HG03575 (cell line): ENCODE data around the gene EDAR.

Experiments
- ATAC-seq: cut with Tn5 transposase; IDR thresholded peaks from one replicate; pipeline ENCODE4 v1.9.1; 2021; ENCODE audit not compliant: unreplicated experiment, insufficient number of reproducible peaks, low FRiP score; ENCODE audit errors: extremely low read depth

Gene EDAR

DNA sequence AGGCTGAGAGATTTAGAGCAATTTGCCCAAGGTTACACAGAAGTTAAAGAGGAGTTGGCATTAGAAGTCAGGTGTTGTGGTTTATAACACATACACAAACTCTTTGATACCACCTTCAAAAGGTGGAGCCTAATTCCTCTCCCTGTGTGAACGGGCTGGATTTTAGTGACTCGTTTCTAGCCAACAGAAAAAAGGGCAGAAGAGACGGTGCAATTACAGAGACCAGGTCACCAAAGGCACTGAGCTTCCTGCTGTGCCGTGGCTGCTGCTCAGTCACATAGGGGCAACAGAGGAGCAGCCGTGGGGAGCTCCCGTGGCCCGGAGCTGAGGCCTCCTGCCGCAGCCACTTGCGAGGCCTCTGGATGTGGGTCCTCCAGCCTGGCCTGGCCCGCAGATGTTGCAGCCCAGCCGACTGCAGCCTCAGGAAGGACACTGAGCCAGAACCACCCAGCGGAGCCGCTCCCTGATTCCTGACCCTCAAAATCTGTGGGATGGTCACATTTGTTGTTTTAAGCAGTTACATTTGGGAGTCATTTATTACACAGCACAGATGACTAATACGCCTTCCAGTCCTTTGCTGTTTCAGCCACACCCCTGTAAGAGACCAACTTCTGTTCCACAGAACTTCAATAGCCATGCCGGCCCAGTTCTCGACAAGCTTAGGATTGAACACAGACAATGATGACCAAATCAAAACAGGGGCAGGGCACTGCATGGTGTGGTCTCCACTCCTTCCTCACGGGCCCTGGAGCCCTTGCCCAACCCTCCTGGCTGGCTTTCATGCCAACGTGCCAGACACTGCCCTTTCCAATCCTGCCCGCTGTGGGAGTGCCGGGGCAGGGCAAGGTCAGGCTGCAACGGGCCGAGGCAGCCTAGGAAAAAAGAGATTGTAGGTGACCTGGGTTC is 17.1 kb downstream of the EDAR start:
- no peak for ATAC-seq

DNA sequence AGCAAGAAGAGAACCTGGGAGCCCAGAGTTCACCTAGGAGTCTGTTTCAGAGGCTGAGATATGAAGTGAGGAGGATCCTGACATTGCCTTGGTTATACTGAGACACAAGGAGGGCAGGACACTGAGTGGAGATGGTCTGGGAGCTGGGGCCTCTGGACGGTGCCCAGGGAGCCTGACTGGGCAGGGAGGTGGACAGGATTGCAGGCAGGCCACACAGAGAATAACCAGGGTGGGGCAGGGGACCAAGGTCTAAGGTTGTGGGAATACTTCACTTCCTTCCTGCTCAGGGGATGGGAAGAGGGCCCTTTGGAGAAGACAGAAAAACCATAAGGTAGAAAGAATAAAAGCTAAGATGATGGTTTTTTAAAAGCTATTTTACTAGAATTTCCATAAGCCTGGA is 18.7 kb downstream of the EDAR start:
- no peak for ATAC-seq

- ATAC-seq, result no peak
Measured at GRCh38 chr2:108969856-108970255, 19.2 kb downstream of the EDAR start.

- no peak for ATAC-seq
Measured at GRCh38 chr2:108968619-108969018, 20.4 kb downstream of the EDAR start.

- ATAC-seq, result no peak
Measured at GRCh38 chr2:108967757-108968156, 21.3 kb downstream of the EDAR start.

GRCh38 chr2:108965540-108966289 is 23.3 kb downstream of the EDAR start:
- no peak for ATAC-seq

DNA sequence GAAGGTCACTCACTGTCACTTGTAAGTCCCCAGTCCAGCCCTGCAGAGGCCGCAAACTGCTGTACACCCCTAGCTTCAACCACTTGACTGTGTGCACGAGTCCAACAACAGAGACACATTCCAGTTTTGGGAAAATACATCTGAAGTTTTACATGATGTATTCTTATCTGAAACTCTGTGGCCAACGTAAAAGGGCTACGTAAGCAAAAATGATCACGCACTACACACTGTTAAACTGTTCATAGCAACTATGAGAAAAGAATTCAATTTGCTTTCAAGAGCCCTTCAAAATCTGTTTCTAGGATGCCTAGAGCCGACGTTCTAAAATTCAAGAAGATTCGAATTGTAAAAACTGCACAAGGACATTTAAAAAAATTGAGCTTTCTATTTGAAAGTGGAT is 26.0 kb downstream of the EDAR start:
- no peak for ATAC-seq

GRCh38 chr2:108961796-108962195 is 27.2 kb downstream of the EDAR start:
- no peak for ATAC-seq

DNA sequence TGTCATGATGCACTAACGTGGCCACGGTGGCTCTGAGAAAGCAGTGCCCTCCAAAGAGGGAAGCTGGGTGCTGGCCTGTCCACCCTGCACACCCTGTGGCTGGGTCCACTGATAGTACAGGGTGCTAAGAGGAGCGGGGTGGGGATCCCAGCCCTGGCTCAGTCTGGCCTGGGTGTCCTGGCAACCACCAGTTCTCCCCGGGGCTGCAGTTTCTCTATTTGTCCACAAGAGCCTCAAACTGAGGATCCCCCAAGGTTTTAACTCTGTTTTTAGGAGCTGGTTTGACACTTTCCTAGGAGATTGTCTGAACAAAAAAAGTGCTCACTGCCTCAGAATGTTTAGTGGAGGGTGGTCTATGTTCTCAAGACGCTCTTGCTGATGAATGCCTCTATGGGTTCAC is 29.0 kb downstream of the EDAR start:
- ATAC-seq, result no peak

DNA sequence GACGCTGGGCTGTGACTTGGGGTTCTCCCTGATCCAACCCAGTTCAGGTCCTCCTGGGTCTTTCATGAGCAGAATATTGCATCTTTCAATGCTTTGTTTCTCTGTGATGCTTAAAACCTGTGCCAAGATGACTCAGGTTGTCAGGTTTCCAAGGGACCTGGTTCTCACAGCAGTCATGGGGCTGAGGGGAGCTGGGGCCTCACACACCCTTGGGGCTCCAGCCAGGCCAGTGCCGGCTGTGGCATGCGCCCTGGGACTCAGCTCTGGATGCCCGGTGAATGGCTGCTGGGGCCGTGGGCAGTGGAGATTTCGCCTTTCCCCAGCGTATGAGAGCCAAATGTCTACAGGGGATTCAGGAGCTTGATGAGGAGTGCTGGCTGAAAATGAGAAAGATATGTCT is 29.6 kb downstream of the EDAR start:
- no peak for ATAC-seq

- ATAC-seq, result no peak
Measured at GRCh38 chr2:108958632-108959341, 30.2 kb downstream of the EDAR start.

DNA sequence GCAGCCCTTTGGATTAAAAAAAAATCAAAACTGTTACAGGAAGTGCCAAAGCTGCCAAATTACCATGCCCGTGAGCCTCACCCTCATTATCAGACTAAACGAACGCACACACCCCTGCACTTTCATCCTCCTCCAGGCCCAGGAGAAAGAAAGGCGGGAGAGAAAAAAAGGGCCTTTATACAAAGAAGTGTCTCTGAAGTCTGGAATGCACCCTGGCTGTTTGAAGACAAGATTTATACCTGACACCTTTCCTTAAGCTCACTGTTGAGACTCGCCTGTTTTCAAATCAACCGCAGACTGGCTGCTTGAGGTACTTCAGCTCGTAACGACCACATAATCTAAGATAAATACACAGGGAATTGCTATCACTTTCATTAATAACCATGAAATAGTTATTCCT is 31.0 kb downstream of the EDAR start:
- ATAC-seq, result no peak

DNA sequence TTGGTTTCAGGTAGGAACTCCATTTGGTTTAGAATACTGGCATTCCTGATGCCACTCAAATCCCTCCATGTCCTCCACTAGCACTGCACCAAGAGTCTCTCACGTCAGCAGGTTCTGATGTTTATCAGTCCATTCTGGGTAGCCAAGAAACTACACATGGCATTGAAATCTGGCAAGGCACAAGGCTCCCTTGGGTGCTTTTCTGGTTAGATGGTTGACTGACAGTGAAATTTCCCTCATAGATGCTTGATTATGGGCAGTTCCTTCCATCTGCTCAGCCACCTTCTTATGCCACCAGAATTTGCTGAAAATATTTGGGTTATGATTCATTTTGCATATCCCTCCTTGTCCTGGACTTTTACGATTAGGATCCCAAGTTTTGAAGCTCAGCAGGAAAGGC is 32.6 kb downstream of the EDAR start:
- no peak for ATAC-seq

DNA sequence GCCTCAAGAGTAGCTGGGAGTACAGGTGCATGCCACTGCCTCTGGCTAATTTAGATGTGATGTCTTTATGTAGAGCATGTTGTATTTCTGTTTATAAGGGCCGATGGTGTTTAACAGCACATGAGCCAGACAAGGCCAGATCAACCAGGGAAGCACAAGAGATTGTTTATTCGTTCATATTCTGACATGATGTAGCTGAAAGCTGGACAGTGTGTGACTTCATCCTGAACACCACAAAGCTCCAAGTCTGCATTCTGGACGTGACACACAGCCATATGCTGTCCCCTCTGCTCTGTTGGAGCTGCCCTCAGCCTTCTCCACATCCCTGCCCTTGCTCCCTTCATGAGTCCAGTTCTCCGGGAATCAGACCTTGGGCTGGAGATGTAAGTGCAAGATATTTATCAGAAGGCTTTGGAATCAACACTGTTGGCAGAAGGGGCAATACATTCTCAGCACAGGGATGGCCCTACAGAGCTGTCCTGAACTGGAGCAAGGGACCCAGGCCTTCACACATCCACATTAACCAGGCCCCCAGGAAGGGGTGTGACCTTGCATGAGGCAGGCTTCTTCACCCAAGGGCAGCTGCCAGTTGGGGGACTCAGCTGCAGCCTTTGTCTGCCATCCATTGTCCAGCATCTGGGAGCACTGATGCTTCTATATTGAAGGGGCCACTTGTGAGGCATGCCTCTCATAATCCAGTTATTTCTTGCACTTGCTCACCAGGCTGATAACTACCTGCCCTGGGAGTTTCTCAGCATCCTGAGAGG is 38.5 kb downstream of the EDAR start:
- ATAC-seq, result no peak

GRCh38 chr2:108949316-108950239 is 39.4 kb downstream of the EDAR start:
- ATAC-seq, result no peak

- ATAC-seq, result no peak
Measured at GRCh38 chr2:108947271-108947907, 41.6 kb downstream of the EDAR start.

GRCh38 chr2:108946442-108946841 is 42.6 kb downstream of the EDAR start:
- ATAC-seq, result no peak

DNA sequence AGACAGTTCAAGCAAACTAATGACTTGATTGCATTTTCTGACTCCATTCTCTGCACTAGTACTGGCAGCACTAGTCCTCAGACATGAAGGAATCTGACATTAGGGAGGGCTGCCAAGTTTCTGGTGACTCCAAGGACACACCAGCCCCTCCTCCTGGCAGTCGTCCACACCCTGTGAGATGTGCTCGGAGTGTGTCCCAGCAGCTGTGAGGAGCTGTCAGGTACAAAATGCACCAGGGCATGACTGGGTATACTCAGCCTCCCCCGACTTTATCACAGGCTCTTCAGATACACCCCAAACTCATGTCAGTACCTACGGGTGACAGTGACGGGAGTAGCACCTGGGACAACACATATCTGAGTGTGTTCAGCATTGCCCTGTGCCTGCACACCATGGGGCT is 43.1 kb downstream of the EDAR start:
- no peak for ATAC-seq
